ENCODE data around the gene STK10.

DNA sequence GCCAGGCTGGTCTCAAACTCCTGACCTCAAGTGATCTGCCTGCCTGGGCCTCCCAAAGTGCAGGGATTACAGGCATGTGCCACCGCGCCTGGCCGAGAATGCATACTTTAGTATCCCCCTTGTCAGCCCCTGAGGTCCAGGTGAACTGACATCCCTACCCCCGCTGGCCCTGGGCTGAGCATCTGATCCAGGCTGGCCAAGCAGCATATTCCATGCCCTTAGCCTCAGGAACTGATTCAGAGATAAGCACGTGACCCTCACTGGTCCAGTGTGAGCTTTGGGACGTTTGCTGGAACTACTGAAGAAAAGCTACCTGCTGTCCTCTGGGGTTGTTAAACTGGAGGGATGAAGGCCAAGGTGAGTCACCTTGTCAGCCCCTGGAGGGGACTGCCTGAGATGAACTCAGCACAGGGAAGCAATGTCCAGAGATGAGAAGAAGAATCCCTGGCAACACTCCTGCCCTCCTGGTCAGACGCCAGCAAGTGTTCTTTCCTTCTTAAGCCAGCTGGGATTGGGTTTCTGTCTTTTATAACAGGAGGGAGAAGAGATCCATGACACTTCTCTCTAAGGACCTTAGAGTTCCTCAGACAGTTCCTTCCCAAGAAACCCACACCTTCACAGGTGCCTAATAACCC lies 122.5 kb downstream of the STK10 start:
- TF ChIP-seq CTCF (IDR thresholded peaks at IDR 0.05; ENCODE audit: borderline replicate concordance, extremely low read depth, low read length, poor library complexity, severe bottlenecking) (no peak), EZH2 (IDR thresholded peaks at IDR 0.05; ENCODE audit: borderline replicate concordance, low read depth, low read length, severe bottlenecking) (no peak)
